IPS DF 19.7 (cell line): Measurements from ENCODE around the gene SLC27A5.

Source experiments
- DNase-seq: peaks from one replicate; pipeline ENCODE4 v3.0.0-alpha.2; 2013; ENCODE audit warnings: low read depth, low spot score

Gene SLC27A5, protein sequence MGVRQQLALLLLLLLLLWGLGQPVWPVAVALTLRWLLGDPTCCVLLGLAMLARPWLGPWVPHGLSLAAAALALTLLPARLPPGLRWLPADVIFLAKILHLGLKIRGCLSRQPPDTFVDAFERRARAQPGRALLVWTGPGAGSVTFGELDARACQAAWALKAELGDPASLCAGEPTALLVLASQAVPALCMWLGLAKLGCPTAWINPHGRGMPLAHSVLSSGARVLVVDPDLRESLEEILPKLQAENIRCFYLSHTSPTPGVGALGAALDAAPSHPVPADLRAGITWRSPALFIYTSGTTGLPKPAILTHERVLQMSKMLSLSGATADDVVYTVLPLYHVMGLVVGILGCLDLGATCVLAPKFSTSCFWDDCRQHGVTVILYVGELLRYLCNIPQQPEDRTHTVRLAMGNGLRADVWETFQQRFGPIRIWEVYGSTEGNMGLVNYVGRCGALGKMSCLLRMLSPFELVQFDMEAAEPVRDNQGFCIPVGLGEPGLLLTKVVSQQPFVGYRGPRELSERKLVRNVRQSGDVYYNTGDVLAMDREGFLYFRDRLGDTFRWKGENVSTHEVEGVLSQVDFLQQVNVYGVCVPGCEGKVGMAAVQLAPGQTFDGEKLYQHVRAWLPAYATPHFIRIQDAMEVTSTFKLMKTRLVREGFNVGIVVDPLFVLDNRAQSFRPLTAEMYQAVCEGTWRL

DNA sequence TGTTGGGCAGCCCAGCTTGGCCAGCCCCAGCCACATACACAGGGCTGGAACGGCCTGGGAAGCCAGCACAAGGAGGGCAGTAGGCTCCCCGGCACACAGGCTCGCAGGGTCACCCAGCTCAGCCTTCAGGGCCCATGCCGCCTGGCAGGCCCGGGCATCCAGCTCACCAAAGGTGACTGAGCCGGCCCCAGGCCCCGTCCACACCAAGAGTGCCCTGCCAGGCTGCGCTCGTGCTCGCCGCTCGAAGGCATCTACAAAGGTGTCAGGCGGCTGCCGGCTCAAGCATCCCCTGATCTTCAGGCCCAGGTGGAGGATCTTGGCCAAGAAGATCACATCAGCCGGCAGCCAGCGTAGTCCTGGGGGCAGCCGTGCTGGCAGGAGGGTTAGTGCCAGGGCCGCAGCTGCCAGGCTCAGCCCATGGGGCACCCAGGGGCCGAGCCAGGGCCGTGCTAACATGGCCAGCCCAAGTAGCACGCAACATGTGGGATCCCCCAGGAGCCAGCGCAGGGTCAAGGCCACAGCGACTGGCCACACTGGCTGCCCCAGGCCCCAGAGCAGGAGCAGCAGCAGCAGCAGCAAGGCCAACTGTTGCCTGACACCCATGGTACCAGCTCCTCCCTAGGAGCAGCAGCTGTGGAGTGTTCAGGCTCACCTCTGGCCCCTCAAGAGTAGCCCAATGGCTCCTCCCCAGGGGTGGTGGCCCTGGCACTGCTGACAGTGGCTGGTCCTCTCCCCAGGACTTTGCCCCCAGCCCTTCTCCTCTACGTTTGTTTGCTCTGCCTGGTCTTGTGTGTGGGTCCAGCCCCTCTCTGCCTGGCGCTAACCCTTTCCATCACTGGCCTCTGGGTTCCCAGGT lies at the start of gene SLC27A5:
Gene SLC27A5 (minus strand): TSS at position 640 of the 856 bp plus-strand sequence. CDS start 37 bp downstream, at position 603.
- no peak for DNase-seq

DNA sequence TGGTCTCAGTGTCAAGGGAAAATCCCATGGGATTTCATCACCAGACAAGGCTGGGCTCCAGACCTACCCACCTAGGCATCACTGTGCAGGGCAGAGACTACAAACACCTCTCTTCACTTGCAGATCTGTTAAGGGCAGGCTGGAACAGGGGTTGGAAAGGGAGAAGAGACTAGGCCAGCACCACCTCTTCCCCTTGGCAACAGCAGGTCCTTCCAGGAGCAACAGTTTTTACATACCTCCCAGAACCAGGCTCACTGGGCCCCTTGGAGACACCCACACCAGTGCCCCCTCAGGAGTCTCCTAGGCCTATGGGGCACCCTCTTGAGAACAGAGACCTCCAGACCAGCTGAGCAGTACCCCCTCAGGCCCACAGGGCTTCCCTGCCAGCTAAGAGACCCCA lies 49.1 kb upstream of the SLC27A5 start:
- DNase-seq: no peak

DNA sequence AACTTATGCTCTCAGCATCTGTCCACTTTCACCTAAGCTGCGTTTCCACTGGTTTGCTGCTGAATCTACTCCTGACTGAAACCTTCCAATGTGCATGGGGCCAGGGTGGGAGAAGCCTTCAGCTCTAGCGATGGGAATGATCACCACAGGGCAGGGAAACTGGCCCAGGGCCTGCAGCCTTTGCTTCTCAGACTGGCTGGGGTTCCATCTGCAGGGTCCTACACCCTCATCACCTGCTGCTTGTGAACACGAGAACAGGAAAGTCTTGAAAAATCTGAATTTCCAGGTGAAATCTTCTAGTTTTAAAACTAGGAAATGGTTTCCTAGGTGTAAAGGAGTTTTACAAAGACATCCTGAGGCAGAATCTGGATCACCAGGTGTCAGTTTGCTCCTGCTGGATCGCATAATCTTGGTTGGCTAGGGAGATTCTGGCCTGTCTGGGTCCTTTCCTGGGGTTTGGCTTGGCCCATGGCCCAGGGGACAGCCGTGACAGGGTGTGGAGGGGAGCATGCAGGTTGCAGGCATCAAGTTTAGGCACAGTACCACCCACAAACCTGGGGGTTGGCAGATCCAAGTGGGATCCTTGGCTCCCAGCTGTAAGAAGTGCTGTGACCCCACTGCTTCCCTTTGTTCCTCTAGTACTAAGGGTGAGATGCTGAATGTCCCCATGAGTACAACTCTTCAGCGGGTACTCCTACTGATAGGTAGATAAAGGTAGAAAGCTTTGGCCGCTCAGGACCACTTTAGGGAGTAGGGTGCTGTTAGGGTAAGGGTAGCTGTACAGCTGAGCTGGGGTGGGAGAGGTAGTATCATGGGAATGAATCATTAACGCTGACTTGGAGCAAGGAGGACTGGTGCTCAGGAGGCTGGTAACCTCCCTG lies 48.5 kb upstream of the SLC27A5 start:
- DNase-seq: no peak

DNA sequence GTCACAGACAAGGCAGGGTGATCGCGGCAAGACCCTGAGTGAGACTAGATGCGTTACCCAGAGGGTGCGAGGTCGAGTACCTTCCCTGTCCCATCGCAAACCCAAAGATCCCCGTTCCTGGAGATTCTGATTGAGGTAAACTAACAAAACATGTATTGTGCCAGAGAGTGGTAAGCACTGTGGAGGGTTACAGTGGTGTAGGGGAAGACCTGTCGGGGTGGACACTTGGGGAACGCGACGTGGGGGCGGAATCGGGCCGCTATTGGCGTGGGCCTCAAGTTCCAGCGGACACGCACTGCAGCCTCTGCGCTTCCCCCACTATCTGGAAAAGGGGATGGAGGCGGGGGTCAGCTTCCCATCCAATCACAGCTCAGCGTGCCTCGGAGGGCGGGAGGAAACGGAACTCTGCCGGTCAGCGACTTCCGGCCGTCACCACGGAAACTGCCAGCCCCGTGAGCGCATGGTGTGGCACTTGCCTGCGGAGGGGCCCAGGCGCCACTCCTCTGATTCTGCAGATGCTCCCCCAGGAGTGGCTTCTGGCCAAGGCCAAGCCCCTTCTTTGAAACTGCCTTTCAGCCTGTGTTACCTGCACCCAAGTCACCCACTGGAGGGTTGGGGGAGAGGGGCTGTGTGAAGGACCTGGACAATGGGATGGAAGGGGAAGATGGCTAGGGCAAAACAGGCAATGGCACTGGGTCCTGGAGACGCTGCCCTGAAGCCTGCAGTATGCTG lies 47.6 kb upstream of the SLC27A5 start:
- peak; percentile 83 for DNase-seq

DNA sequence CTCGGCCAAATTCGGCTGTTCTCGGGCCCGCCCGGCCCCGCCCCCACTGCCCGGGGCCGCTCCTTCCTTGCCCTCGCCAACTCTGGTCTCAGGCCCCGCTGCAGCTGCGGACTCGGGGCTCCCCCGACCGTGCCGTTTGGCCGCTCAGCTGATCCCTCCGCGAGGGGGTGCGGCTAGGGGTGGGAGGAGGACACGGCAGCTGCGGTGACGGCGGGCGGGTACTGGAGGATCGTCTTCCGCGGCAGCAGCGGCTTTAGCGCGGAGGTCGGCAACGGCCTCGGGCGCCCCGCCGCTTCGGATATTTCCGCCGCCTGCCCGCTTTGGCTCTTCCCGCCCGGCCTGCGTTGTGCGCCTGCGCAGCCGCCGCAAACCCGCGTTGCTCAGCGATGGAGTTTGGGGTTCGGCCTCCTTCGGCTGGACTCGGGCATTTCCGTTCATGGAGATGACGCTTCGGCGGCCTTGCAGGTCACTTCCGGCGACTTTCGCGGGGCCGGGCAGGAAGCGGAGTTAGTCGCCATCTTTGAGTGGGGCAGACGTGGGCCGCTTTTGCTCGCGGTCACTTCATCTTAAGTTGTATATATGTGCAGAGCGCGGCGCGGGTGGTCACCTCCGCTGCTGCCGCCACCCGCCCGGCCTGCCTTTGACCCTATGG lies 47.0 kb upstream of the SLC27A5 start:
- DNase-seq: peak; percentile 78

DNA sequence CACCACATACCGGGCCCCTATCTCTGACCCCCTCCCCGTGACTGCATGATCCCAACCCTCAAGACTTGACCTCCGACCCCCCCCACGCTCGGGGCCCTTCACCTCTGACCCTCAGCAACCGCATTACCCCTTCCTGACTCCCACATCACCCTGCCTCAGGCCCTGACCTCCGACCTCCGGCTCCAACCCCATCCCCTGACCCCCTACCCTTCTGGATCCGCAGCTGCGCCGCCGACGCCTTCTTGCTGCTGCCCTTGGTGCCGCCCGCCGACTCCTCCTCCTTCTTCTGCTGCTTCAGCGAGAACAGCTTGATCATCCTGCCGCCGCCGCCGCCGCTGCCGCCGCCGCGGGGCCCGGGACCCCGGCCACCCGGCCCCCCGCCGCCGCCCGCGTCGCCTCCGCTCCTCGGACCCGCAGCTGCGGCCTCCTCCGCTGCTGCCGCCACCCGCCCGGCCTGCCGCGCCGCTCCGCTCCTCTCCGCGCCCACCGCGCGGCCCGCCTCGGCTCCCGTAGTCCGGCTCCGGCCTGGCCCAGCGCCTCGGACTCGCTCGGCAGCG lies 46.4 kb upstream of the SLC27A5 start, which contains the start of gene UBE2M:
Gene UBE2M (minus strand): TSS at position 546 of the 557 bp plus-strand sequence. CDS start 230 bp downstream, at position 316.
- no peak for DNase-seq

DNA sequence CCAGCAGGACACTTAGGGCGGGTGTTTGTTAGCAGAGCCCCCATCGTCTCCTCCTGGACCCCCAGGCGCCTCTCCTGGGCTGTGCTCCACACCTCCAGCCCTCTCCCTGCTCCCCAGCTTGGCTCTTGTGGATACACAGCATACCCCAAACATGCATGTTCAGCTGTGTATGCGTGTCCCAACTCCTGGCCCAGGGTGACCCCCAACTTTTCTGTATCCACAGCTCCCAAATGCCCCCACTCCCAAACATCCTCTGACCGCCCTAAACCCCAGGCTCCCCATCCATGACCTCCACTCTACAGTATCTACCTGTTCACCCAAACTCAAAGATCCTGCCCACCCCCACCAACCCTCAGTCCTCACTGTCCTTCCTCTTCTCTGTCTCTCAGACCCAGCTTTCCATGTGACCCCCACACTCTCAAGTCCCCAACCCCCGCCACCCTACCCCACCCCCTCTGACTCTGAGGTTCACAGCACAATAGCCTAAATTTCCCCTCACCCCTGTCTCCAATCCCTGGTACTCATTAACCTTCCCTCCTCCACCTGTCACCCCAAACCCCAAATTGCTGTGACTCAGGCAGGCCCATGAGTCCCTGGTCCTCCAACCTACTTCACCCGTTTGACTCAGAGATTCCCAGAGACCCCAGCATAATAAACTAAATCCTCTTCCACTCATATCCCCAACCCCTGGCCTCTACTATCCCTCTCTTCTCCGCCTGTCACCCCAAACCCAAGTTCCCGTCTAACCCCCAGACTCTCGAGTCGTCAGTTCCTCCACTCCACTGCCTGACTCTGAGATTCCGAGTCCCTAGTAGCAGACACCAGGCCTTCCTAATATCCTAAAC lies 45.7 kb upstream of the SLC27A5 start:
- DNase-seq: no peak

DNA sequence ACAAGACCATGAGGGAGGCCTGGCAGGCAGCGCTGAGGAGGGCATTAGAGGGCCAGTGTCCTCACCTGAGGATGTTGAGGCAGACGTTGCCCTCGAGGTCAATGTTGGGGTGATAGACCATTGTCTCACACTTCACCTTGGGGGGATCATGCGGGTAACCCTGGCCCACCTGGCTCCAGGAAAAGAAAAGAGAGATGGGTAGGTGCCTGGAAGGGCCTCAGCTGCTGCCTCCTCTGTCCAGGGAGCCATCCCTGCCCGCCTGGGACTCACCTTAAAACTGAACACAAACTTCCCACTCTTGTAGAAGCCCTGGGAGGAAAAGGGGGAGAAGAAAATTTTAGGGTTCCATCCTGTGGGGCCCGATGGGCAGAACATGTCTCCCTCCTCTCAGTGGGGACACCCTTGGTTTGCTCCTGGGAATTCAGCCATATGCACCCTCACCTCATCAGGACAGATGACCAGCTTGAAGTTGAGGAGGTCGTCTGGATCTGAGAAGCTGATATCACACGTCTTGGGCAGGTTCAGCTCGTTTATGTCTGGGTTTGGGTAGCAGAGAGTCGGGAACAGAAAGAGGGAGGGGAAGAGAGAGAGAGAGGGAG lies 44.9 kb upstream of the SLC27A5 start:
- DNase-seq: no peak

DNA sequence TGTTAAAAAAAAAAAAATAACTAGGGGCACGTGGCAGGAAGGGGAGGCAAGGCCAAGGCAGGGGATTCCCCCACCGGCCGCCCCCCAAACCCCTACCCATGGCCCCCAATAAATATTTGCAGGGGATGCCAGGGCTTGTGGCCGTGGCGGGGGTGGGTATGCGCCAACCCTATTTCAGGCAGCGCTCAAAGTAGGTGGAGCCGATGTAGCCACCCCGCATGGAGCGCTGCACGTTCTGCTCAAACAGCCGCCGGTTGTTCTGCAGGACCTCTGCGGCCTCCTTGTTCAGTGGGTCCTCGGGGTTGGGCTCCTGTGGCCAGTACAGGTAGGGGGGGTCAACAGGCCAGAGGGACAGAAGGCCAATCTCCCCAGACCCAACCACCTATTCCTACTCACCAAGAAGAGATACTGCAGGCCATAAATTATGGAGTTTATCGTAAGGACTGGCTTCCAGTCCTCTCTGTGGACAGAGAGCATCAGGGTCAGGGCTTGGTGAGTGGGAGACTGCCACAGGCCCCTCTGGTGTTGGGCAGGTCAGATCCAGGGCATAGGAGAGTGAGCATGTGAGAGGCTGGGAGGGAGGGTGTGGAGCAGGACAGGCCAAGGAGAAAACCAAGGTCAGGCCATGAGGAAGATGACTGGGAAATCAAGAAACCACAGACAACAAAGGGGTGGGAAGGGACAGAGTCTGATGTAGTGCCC lies 44.3 kb upstream of the SLC27A5 start:
- no peak for DNase-seq

DNA sequence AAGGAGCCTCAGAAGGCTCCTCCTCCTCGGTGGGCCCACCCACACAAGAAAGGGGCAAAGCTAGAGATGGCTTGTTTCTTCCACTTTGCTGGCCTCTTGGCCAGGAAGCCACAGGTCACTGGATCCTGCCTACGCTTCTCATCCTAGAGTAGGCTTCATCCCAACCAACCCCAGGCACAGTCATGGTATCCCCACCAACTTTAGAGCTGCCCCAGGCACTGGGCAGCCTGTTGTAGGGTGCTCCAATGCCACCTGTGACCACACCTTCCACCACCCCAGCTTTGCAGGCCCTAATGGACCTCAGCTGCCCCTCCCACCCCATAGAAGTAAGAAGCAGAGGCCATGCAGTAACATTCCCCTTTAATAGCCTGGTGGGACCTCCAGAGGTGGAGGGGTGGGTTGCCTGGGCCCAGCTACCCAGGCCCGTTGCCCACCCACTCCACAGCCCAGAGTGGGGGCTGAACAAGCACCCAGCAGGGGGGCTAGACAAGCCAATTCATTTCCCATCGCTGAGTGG lies 43.6 kb upstream of the SLC27A5 start:
- DNase-seq: no peak

DNA sequence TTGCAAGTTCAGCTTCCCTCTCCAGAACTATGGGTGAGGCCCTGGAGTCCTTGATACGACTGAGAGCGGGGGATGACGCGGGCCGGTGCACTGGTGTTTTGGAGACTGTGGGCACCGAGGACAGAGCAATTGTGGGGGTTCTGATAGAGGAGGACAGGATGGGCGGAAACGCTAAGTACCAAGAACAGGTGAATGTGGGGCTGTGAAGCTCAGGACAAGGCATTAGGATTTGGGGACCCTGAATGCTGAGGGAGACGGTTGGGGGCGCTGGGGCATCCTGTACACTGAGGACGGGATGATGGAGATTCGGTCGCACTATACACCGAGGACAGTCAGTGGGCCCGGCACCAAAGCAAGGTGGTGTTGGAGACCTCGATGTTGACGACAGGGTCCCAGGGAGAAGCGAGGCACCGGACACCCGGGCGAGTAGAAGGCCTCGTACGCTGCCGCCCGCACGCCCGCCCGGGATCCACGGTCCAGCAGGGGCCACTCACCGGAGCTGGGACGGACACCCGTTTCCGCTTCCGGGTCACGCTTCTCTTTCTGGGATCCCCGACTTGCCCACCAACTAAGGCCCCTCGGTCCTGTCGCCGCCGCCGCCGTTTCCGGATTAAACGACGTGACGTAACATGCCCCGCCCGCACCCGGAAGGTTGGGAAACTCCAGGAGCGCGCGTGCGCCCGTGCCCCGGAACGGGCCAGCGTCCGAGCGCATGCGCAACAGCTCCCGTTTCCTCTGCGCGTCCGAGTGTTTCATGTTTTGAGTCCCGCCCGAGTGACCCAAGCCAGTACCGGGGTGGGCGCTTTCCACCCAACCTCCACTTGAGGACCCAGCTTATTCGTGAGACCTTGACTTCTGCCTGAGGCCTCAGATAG lies 42.9 kb upstream of the SLC27A5 start, which contains the start of gene CHMP2A:
Gene CHMP2A (minus strand): TSS at position 612 of the 875 bp plus-strand sequence. CDS start 893 bp downstream, outside the sequence.
- DNase-seq: peak; percentile 83

DNA sequence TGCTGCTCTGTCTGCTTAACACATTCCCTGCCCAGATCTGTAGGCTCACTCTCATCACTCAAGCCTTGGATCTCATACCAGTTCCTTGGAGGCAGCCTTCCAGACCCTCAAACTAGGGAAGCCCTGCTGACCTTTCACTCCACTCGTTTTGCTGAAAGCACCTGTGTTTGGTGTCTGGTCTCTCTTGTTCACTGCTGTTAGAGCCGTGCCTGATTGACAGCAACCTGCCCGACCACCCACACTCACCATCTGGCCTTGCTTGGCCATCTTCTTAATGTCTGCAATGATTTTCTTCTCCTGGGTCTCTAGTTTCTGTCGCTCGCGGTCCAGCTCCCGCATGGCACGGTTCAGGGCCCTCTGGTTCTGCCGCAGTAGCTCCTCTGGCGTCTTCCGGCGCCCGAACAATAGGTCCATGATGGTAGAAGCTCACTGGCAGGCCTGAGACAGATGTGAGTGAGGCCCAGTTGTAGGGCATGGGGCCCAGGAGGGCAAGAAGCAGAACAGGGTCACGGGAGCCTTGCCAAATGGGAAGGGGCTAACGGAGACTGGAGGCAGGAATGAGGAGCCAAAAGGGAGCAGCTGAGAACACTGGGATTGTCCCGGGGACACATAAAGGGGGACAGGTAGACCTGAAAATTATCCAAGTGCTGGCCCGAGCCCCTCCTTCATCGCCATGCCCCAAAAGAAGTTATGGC lies 42.2 kb upstream of the SLC27A5 start:
- no peak for DNase-seq

DNA sequence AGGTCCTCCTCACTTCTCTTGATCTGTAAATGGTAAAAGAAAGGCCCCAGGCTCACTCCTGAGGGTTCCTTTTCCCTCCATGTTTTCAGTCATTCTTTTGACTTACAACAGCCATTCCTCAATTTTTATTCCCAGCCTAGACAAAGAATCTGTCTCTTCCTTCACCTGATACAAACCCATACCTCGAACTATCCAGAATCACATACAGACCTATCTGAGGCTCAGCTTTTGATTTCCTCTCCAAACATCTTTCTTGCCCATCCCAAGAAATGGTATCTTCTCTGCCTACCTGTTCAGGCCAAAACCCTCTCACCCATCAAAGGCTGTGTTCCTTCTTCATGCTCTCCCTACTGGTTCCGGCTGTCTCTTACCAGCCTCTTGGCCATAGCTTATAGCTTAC lies 40.9 kb upstream of the SLC27A5 start:
- DNase-seq: no peak

DNA sequence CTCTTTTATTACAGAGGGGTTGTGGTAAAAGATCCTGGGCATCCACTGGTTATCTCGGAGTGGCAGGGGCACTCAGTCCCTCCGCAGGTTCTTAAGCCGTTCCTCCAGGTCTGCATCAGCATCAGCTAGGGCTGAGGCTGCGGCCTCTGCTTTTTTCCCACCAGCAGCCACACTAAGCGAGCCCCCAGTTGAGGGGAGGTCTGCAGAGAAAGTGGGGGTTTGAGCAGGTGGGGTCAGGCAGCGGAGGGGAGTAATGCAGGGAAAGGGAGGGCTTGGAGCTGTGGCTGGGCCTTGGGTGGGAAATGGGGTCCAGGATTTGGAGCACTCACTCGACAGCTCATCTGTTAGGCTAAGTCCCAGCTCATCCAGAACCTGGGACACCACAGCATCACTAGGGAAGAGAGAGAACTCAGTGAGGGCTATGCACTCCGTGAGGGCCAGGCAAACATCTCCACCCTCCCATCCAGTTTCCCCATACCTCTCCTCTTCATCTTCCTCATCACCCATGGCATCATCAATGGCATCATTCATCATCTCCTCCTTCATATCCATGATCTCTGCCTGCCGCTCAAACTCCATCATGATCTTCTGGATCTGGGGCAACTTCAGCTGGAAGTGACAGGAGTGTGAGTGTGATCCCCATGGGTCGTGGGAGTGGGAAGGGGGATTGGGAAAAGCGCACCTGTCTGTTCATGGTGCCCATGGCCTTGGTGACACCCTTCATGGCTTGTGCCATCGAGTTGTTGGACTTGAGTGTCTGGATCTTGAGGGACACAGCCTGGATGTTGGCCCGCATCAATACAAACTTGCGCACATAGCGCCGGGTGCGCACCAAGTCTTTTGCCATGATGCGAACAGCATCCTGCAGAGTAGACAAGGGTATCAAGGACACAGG lies 40.0 kb upstream of the SLC27A5 start:
- DNase-seq: no peak
